ENCODE measurements around the gene LAMA2. TPM values are rescaled to one million over a fixed set of nuclear protein-coding genes. Genes with fewer than 3 reads are reported as not detected.

LAMA2 gene
- total RNA-seq, 4 donors from 2014 or later, result 61.5 to 154 (median 103) TPM

DNA sequence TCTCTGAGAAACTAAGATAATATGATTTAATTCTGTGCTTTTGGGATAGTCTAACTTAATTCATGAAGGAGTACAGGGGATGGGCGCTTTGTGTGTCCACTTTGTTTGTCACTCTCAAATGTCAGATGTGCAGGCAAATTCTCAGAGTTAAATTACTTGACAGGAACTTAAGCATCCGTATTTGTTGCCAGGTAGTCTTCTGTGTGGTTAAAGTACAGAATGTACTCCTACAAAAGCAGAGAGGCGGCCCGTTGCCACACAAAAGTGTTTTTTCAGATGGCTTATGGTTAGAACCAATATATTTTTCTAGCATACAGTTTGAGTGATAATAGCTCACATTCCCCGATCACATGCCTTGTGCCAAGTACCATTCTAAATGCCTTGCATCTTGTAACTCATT is 234.4 kb downstream of the LAMA2 start:
- no peak overlapping the region for H3K4me3 ChIP-seq
- no peak for DNase-seq
- H3K27ac ChIP-seq, result peak overlapping the region; percentile 7 to 14
- H3K36me3 ChIP-seq, result no peaks in the 10 kb centered on the region
- TF ChIP-seq POLR2A (IDR thresholded peaks at IDR 0.05), result no peak
- TF ChIP-seq, protein P1, sequence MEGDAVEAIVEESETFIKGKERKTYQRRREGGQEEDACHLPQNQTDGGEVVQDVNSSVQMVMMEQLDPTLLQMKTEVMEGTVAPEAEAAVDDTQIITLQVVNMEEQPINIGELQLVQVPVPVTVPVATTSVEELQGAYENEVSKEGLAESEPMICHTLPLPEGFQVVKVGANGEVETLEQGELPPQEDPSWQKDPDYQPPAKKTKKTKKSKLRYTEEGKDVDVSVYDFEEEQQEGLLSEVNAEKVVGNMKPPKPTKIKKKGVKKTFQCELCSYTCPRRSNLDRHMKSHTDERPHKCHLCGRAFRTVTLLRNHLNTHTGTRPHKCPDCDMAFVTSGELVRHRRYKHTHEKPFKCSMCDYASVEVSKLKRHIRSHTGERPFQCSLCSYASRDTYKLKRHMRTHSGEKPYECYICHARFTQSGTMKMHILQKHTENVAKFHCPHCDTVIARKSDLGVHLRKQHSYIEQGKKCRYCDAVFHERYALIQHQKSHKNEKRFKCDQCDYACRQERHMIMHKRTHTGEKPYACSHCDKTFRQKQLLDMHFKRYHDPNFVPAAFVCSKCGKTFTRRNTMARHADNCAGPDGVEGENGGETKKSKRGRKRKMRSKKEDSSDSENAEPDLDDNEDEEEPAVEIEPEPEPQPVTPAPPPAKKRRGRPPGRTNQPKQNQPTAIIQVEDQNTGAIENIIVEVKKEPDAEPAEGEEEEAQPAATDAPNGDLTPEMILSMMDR (IDR thresholded peaks at IDR 0.05), result no peak
- intact Hi-C loops (cut with DNase I; ENCODE audit: low total_unique reads), result no loop called here
- H3K9me3 ChIP-seq, result no peaks in the 10 kb centered on the region
- no peaks in the 10 kb centered on the region for H3K4me1 ChIP-seq
- H3K27me3 ChIP-seq, result no peaks in the 10 kb centered on the region

DNA sequence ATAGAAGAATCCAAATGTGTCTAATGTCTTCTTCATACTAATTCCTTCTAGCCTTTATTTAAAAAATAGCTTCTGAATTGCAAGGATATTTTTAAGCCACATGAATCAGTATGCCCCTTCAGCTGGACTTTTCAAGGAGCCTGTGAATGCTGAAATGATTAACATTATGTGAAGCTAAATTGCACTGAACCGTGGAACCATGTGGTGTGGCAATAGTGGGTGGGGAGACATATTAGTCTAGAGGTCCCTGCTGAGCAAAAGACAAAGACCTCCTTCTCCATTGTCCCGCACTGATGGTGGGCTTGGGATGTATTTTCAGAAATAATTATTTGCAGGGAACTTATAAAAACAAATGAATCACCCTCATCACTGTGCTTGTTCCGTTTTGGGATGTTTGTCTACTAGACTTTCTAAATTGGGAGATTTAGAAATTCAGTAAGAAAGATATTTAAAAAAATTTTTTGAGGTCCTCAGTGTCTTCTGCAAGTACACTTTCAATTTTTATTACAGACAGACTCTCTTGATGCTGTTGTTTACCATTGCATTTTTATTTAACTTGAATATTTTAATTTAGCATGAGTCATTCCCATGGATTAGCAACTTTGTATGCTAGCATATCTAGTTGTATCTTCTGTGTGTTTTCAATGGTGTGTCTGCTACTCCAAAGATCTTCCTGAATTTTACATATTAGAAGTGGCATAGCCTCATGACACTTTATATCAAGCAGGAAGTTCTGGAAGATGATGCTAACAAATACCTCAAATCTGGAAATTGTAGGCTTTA is 238.1 kb downstream of the LAMA2 start:
- intact Hi-C loops (cut with DNase I; ENCODE audit: low total_unique reads), result no loop called here
- Histone ChIP-seq H3K27me3 (no peaks in the 10 kb centered on the region), H3K4me3 (no peak overlapping the region), H3K27ac (peak overlapping the region; percentile 19 to 41), H3K4me1 (no peaks in the 10 kb centered on the region), H3K36me3 (no peaks in the 10 kb centered on the region), H3K9me3 (no peaks in the 10 kb centered on the region)
- no peak for DNase-seq
- TF ChIP-seq, protein P1 (IDR thresholded peaks at IDR 0.05), result no peak
- no peak for TF ChIP-seq POLR2A (IDR thresholded peaks at IDR 0.05)

DNA sequence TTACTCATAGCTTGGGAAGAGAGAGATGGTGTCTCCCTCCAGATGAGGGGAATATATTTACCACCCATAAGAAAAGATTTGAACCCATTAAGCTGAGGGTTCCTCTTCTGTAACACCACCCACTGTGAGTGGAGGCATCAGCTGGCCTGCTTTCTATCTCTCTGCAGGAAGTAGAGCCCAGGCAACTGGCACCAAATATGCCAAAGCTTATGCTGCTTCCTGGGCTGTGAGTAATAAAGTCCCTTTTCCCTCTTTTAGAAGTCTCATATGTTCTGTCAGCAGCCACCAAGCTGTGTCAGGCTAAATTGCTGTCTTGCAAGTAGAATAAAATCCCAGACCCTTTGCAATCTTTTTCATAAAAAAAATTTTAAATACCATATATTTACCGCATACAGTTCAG is 241.4 kb downstream of the LAMA2 start:
- intact Hi-C loops (cut with DNase I; ENCODE audit: low total_unique reads), result no loop called here
- DNase-seq, result no peak
- H3K4me1 ChIP-seq, result no peaks in the 10 kb centered on the region
- peak overlapping the region; percentile 38 to 61 for H3K27ac ChIP-seq
- H3K36me3 ChIP-seq, result no peaks in the 10 kb centered on the region
- TF ChIP-seq, protein P1 (IDR thresholded peaks at IDR 0.05), result no peak
- no peak for TF ChIP-seq POLR2A (IDR thresholded peaks at IDR 0.05)
- no peak overlapping the region for H3K4me3 ChIP-seq
- no peaks in the 10 kb centered on the region for H3K27me3 ChIP-seq
- H3K9me3 ChIP-seq, result no peaks in the 10 kb centered on the region

DNA sequence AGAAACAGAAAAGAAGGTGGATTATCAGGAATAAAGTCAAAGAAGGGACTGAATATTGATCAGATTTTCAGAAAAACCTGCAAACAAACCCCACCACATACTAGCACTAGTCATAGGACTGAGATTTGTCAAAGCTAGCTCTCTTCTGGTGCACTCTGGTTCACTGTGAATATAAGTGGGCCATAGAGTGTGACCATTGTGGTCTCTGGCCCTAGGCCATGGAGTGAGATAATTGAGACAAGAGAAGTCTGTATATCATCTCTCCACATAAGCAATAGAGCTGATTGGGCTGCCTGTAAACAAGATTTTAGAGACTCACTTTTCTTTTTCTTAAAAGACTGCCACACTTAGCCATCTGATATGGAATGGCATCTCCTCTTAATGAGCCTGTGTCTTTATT is 247.2 kb downstream of the LAMA2 start:
- Histone ChIP-seq H3K27me3 (no peaks in the 10 kb centered on the region), H3K4me1 (no peaks in the 10 kb centered on the region), H3K27ac (peak overlapping the region; percentile 73 to 83), H3K4me3 (no peak overlapping the region), H3K9me3 (no peaks in the 10 kb centered on the region), H3K36me3 (no peaks in the 10 kb centered on the region)
- DNase-seq, result no peak
- TF ChIP-seq, protein P1 (IDR thresholded peaks at IDR 0.05), result no peak
- no peak for TF ChIP-seq POLR2A (IDR thresholded peaks at IDR 0.05)
- intact Hi-C loops (cut with DNase I; ENCODE audit: low total_unique reads), result no loop called here

DNA sequence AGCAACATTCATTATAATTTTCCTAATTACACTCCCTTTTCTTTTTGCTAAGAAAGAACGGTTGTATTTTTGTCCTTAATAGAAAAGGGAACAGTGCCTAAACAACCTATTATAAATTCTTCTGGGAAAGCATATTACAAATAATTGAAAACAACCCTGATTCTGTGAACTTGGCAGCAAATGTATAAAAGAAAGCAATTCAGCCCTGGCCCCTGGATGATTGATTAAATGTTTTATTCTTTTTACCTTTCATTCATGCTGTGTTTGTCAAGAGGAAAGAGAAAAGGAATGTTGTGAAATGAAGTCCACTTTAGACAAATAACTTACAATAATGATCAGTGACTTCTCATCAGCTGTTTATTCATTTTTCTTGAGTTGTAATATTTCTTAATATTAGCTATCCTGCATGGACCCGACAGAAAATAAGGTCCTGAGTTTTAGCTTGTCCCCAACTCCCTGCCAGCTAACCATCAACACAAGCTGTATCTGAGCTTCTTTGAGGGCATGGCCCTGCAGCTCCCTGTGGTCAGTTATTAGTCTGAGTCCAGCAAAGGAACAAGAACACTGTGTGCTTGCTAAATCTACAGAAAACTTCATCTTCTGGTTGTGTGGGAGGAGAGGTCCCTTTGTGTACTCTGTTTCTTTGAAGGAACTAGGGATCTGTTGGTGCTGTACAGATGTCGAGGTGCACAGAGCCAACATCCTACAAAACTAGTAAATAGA is 248.2 kb downstream of the LAMA2 start:
- DNase-seq, result peak; percentile 38 to 72
- peak overlapping the region; percentile 73 to 83 for H3K27ac ChIP-seq
- H3K4me3 ChIP-seq, result no peak overlapping the region
- intact Hi-C loops (cut with DNase I; ENCODE audit: low total_unique reads), result no loop called here
- no peaks in the 10 kb centered on the region for H3K4me1 ChIP-seq
- no peaks in the 10 kb centered on the region for H3K27me3 ChIP-seq
- H3K36me3 ChIP-seq, result no peaks in the 10 kb centered on the region
- no peaks in the 10 kb centered on the region for H3K9me3 ChIP-seq
- TF ChIP-seq POLR2A (IDR thresholded peaks at IDR 0.05), result no peak
- TF ChIP-seq, protein P1 (IDR thresholded peaks at IDR 0.05), result no peak

Data from uterus (tissue), 4 donors.